B cell (primary cell): ENCODE results near the gene CD74.

Source experiments
- CTCF ChIP-seq: fragments of 200-600 bp; IDR thresholded peaks from one replicate; pipeline ENCODE4 v1.8.0; 2022; ENCODE audit warnings: antibody characterized with exemption, mild to moderate bottlenecking
- EZH2 ChIP-seq: IDR thresholded peaks from 2 replicates; pipeline ENCODE4 v1.6.1; 2012; ENCODE audit warnings: borderline replicate concordance, low read depth, mild to moderate bottlenecking, moderate library complexity, low read length; ENCODE audit not compliant: insufficient read depth, poor library complexity, severe bottlenecking

GRCh38 chr5:150410524-150411244 is 2.0 kb downstream of the CD74 start:
- TF ChIP-seq CTCF (no peak), EZH2 (no peak)
